ENCODE data around the gene DNM1.
"Not testable (repeated sequence)": the region's sequence is repeated elsewhere in the genome, so short reads cannot be mapped to it uniquely, and the experiment has no call there.

DNM1 gene

DNA sequence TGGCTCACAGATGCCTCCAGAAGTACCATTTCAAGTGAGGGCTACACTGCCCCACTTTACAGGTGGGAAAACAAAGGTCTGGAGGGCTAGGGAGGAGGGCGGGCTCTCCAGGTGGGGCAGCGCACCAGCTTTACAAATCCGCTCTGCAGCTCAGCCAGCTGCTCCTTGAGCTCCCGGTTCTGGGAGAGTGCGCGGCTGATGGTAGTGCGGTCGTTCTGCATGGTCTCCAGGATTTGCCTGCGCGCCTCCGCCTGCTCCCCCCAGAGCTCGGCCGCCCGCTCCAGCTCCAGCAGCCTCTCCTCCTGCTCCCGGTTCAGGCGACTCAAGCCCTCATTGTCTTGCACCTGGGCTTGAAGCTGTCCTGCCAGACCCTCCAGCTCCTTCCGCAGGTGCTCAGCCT is 57.2 kb downstream of the DNM1 start:
- H3K4me3 ChIP-seq (ENCODE audit: low read depth, low read length): no peak overlapping the region
- no peak for DNase-seq (ENCODE audit: low read depth)

GRCh38 chr9:128262687-128263086 is 59.5 kb downstream of the DNM1 start:
- no peak for DNase-seq (ENCODE audit: low read depth)
- no peak overlapping the region for H3K4me3 ChIP-seq (ENCODE audit: low read depth, low read length)

DNA sequence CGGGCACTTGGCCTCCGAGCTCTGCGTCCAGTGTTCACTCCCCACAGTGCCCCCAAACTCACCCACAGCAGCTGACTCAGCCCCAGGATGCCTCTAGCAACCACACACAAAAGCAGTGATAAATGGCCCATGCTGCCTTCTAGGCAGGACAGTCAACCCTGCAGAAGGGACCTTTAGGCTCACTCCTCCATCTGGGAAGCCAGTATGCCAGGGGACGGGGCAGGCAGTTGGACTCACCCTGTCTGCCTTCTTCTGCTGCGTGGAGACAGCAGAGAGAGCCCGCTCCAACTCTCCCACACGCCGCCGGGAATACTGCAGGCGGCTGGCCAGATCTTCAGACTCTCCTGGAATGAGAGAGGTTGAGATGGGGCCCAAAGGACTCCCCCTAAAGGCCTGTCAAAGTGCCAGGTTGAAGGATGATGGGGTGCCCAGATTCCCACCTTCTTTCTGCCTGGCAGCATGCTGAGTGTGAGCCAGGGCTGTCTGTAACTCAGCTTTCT is 62.2 kb downstream of the DNM1 start:
- no peak for DNase-seq (ENCODE audit: low read depth)
- no peak overlapping the region for H3K4me3 ChIP-seq (ENCODE audit: low read depth, low read length)

- no peak for DNase-seq (ENCODE audit: low read depth)
- no peak overlapping the region for H3K4me3 ChIP-seq (ENCODE audit: low read depth, low read length)
Observed at GRCh38 chr9:128266868-128267590, 63.9 kb downstream of the DNM1 start.

DNA sequence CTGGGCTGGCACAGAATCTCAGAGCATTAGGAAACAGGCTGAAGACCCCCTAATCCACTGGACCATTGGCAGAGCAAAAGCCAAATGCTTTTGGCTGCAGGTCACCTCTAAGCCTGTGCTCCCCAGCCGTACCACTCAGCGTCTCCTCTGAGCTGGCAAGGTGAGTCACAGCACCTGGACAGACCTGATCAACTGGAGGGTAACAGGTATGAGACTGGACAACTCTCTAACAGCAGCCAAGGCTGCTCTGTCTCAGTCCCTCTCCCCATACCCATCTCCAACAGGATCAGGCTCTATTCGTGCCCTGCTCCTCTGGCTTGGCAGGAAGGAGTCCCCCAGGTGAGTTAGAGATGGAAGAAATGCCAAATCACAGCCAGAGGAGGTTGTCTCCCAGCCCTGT is 67.9 kb downstream of the DNM1 start:
- no peak overlapping the region for H3K4me3 ChIP-seq (ENCODE audit: low read depth, low read length)
- no peak for DNase-seq (ENCODE audit: low read depth)

DNA sequence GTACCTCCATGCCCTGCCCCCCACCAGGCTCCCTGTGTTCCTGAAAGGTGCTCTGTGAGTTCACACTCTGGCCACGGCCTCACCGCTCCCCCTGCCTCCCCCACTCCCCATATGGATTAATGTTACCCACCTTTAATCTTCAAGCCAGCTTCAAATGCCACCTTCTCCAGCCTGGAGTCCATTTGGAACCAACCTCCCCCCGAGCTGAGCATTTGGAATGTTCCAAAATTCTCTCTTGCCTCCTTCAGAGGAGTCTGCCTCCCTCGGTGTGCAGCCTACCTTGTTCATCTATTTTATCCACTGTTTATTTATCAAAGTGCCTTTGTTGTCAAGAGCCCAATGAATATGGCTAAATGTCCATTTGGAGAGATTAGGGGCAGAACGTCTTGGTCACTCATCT is 68.3 kb downstream of the DNM1 start:
- no peak overlapping the region for H3K4me3 ChIP-seq (ENCODE audit: low read depth, low read length)
- DNase-seq (ENCODE audit: low read depth): no peak

GRCh38 chr9:128274245-128274644 is 71.1 kb downstream of the DNM1 start:
- H3K4me3 ChIP-seq (ENCODE audit: low read depth, low read length): peak overlapping the region; percentile 99
- DNase-seq (ENCODE audit: low read depth): no peak

DNA sequence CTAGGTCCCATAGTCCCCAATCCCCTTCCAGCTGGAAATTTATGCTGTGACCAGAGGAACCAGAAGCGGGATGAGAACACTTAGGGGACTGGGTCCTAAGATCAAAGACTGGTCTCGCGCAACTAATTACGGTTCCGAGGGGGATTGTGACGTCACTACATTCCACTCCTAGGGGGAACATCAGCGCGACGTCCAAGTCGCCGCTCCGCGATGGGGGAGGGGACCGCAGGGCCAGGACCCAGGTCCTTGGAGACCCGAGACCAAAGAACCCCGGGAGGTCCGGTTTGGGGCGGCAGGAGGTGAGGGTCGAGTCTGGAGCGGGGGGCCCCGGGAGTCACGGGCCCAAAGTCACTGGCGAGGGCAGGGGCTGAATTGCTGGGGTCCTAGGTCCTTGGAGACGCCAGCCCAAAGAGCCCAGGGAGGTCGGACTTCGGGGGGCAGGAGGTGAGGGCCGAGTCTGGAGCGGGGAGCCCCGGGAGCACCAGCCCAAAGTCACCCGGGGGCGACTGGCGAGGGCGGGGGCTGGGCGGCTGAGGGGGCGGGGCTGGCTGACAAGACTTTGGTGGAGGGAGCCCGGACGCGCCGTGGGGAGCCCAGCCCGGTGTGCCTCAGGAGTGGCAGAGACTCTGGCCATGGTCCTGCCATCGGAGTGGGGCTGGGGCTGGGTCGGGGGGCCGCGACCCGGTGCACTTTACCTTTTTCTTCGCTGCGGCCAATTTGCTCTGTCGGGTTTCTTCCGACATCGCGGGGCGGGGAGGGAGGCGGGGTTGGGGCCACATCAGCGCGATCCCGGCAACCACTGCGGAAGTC is 72.2 kb downstream of the DNM1 start, which contains the start of gene GOLGA2:
Gene GOLGA2, minus strand, starts transcription at position 810 of the 810 bp plus-strand sequence. Its CDS starts 31 bp downstream, at position 779.
- DNase-seq (ENCODE audit: low read depth): no peak
- peak within 1 kb of the TSS; percentile 99 for H3K4me3 ChIP-seq (ENCODE audit: low read depth, low read length)

DNA sequence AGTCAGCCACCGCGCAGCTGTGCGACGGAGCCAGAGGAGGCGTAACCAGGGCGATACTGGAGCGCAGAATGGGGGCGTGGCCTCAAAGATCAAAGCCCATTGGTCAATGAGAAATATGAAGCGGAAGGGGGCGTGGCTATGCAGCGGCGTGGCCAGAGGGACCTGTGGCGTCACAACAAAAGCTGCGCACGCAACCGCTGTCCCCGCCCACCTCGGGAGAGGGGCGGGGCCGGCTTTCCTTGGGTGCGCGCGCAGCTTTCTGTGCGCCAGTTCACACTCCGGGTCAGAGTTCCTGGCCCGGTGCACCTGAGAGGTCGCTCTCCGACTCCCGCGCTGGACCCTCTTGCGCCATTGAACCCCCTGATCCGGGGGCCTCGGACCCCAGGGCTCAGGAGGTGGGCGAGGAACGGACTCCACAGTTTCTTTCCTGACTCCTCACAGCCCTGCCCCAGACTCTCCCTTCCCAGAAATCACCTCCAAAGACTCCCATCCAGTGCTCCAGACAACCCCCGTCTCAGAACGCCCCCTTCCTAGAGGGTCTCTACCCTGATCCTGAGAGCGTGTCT is 72.9 kb downstream of the DNM1 start, which contains the start of gene SWI5:
Gene SWI5, plus strand, starts transcription at position 269 of the 566 bp plus-strand sequence.
- peak within 1 kb of the TSS; percentile 99 for H3K4me3 ChIP-seq (ENCODE audit: low read depth, low read length)
- DNase-seq (ENCODE audit: low read depth): peak; percentile 96

DNA sequence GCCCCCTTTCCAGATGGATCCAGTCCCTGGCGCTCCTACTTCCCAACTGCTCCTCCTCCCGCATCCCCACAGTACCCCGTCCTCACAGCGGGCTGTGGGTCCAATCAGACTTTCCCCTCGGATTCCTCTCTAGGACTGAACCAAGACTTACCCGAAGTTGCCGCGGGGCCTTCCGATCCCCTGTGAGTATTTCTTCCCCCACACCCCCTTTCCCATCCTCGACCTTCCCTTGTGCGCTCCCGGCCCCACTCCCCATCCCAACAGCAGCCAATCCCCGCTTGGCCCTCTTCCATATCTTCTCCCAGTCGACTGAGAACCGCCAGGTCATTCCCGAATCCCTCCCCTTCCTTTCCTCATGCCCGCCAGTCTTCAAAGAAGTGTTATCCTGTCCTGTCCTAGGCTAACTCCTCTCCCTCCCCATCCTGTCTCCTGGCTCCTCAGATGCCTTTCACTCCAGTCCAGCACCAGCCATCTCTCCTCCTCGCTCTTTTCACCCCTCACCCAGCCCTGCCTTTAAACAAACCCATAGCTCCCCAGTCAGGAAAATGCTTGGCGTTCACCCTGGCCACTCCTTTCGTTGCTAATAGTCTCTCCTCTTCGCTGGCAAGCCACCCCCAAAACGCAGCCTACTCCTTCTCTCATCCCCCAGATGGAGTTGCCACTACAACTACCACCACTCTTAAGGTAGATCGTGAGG is 73.5 kb downstream of the DNM1 start:
- DNase-seq (ENCODE audit: low read depth): no peak

DNA sequence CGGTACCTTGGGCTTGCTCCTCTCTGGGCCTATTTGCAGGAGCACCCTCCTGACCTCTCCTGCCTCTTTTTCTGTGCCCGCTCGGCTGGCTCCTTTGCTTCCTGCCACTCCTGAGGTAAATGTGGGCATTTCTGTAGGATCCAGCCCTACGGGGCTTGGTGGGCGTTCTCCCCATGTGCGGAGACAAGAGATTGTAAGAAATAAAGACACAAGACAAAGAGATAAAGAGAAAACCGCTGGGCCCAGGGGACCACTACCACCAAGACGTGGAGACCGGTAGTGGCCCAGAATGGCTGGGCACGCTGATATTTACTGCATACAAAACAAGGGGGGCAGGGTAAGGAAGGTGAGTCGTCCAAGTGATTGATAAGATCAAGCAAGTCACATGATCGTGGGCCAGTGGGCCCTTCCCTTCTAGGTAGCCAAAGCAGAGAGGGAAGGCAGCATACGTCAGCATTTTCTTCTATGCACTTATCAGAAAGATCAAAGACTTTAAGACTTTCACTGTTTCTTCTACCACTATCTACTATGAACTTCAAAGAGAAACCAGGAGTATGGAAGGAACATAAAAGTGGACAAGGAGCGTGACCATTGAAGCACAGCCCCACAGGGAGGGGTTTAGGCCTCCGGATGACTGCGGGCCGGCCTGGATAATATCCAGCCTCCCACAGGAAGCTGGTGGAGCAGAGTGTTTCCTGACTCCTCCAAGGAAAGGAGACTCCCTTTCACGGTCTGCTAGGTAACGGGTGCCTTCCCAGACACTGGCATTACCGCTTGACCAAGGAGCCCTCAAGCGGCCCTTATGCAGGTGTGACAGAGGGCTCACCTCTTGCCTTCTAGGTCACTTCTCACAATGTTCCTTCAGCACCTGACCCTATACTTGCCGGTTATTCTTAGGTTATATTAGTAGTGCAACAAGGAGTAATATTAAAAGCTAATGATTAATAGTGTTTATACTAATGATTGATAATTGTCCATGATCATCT is 76.2 kb downstream of the DNM1 start:
- not testable (repeated sequence) for H3K4me3 ChIP-seq (ENCODE audit: low read depth, low read length); DNase-seq (ENCODE audit: low read depth)

More for the DNA sequence above, 73.5 kb downstream of the DNM1 start:
- H3K4me3 ChIP-seq (ENCODE audit: low read depth, low read length): peak overlapping the region; percentile 99

DNA sequence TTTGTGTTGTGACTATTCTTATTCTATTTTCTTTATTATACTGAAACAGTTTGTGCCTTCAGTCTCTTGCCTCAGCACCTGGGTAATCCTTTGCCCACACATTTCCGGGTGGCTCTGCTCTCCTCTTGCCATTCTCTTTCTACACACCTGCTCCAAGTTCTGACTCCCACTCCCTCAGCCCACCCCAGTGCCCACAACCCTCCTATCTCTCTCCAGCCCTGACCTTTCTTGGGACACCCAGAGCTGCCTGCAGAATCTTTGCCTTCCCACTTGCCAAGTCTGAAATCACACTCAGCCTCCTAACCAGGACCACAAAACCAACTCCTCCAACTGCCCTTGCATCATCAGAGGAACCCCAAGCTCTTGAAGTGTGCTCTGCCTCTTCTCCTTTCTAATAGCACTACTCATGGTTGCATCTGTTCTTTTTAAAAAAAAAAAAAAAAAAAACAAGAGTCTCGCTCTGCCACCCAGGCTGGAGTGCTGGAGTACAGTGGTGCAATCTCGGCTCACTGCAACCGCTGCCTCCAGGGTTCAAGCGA is 77.0 kb downstream of the DNM1 start:
- DNase-seq (ENCODE audit: low read depth): no peak
- H3K4me3 ChIP-seq (ENCODE audit: low read depth, low read length): no peak overlapping the region

DNA sequence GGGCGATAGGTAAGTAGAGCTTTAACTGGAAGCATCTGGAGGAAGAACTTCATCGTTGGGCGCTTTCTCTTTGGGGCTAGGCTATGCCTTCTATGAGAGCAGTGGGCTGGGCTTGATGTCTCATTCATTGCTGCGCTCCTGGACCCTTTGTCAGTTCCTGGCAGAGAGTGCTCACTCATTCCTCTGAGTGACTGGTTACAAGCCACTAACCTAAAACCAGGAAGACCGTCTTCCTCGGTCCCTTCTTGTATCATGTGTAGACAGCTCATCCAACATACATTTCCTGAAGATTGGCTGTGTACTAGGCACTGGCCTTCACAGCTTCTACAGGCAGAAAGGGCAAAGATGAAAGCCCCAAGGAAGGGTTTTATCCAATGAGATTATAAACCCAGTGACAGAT is 79.3 kb downstream of the DNM1 start:
- peak; percentile 32 for DNase-seq (ENCODE audit: low read depth)
- no peak overlapping the region for H3K4me3 ChIP-seq (ENCODE audit: low read depth, low read length)

- DNase-seq (ENCODE audit: low read depth): no peak
- no peak overlapping the region for H3K4me3 ChIP-seq (ENCODE audit: low read depth, low read length)
Observed at GRCh38 chr9:128285033-128285784, 82.0 kb downstream of the DNM1 start.

- DNase-seq (ENCODE audit: low read depth): no peak
- no peak overlapping the region for H3K4me3 ChIP-seq (ENCODE audit: low read depth, low read length)
Observed at GRCh38 chr9:128286440-128286839, 83.3 kb downstream of the DNM1 start.

DNA sequence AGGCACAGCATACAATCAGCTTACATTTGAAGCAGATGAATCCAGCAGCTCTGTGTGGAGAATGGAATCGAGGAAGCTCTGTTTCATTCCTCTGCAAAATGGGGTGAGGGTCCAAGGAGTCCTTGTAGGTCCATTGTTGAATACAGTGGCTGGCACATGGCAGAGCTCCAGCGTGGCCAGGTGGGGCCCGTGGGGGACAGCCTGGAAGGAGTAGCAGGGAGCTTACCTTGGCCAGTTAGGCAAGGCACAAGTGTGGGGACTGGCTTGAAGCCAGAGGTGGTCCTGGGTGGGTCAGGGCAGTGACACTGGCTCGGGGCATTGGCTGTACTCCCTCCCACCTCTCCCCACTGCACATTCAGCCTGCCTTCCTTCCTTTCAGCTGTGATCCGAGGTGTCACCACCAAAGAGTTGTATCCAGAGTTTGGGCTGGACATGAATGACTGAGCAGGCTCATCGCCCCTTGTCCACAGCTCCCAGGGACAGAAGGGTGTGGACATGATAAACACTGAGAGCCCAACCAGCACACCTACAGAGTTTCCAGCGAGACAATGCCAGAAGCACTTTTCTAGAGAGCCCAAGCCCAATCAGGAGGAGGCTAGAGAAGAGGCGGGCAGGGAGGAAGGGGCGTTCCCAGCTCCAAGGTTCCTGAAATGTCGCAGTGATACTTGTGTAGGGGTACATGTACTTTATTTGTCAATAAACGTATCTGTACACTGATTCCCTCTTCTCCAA is 85.3 kb downstream of the DNM1 start:
- no peak overlapping the region for H3K4me3 ChIP-seq (ENCODE audit: low read depth, low read length)
- no peak for DNase-seq (ENCODE audit: low read depth)

GRCh38 chr9:128292009-128292408 is 88.8 kb downstream of the DNM1 start:
- H3K4me3 ChIP-seq (ENCODE audit: low read depth, low read length): no peak overlapping the region
- no peak for DNase-seq (ENCODE audit: low read depth)

Measured in skeletal muscle cell (primary cell).